B cell (primary cell): ENCODE measurements around the gene DNAJA3. TPM values are rescaled to one million over a fixed set of nuclear protein-coding genes. Genes with fewer than 3 reads are reported as not detected.
A peak's percentile ranks its signal among the peaks of the same experiment; 100 is the strongest.

Experiments
- ATAC-seq: fragments of 200-7000 bp; cut with Tn5 transposase; one replicate; pipeline ENCODE4 v1.10.0; 2021; ENCODE audit warnings: low read depth, mild to moderate bottlenecking, moderate number of reproducible peaks, moderate library complexity
- CTCF ChIA-PET: fragments of 350-600 bp; sonication (Branson Sonifier 250); formaldehyde crosslinking; loops from one replicate; lab custom pipeline; 2021; ENCODE audit warnings: antibody characterized with exemption, inconsistent platforms; lab: Charles Lee
- POLR2A ChIA-PET: fragments of 350-600 bp; sonication (Branson Sonifier 250); formaldehyde crosslinking; loops from one replicate; lab custom pipeline; 2021; ENCODE audit warnings: antibody characterized with exemption; lab: Charles Lee
- DNase-seq: peaks from one replicate; pipeline ENCODE4 v3.0.0; 2013
- H2AFZ ChIP-seq: 2 replicates; pipeline ENCODE4 v1.6.1; 2012; ENCODE audit warnings: mild to moderate bottlenecking, low read depth, low read length; ENCODE audit not compliant: insufficient read depth, poor library complexity, severe bottlenecking
- H3K27ac ChIP-seq, 2 donors: 1 replicate in 1 of 2; 2 replicates in 1 of 2; pipeline ENCODE4 v1.5.1; 2012 to 2013; ENCODE audit warnings: low read length in 2 of 2, mild to moderate bottlenecking in 2 of 2, moderate library complexity in 1 of 2
- H3K27me3 ChIP-seq, 4 experiments: fragments of 200-600 bp in 1 of 4; sonication (generic) in 1 of 4; replicated peaks in 1 of 4; 1 replicate in 2 of 4; 2 replicates in 2 of 4; pipeline versions ENCODE4 v1.6.1 to v1.7.0; 2013 to 2016; ENCODE audit warnings: low read length in 3 of 4, mild to moderate bottlenecking in 2 of 4, mixed read lengths in 1 of 4, moderate library complexity in 1 of 4; ENCODE audit not compliant: insufficient read depth in 4 of 4, control insufficient read depth in 3 of 4; ENCODE audit errors: control extremely low read depth in 1 of 4
- H3K36me3 ChIP-seq, 2 experiments: replicated peaks in 1 of 2; 1 replicate in 1 of 2; 2 replicates in 1 of 2; pipeline versions ENCODE4 v1.6.1 to v1.7.1; 2013; ENCODE audit warnings: low read length in 1 of 2; ENCODE audit not compliant: insufficient read depth in 2 of 2, control insufficient read depth in 1 of 2; ENCODE audit errors: control extremely low read depth in 1 of 2, extremely low read depth in 1 of 2
- H3K4me1 ChIP-seq, 2 donors: fragments of 200-600 bp in 1 of 2; sonication (generic) in 1 of 2; 1 replicate in 1 of 2; 2 replicates in 1 of 2; pipeline versions ENCODE4 v1.5.1 to v1.6.1; 2013 to 2017; ENCODE audit warnings: low read length in 2 of 2; ENCODE audit not compliant: control insufficient read depth in 2 of 2, insufficient read depth in 2 of 2
- H3K4me2 ChIP-seq: replicated peaks from 2 replicates; pipeline ENCODE3; 2012; ENCODE audit warnings: mild to moderate bottlenecking, low read depth, low read length; ENCODE audit not compliant: poor library complexity, severe bottlenecking
- H3K4me3 ChIP-seq, 5 experiments: fragments of 200-600 bp in 1 of 5; sonication (generic) in 1 of 5; 1 replicate in 3 of 5; 2 replicates in 2 of 5; pipeline versions ENCODE4 v1.5.1 to v1.7.0; 2011 to 2016; ENCODE audit warnings: low read length in 4 of 5, mild to moderate bottlenecking in 4 of 5, low read depth in 2 of 5, control low read depth in 1 of 5, moderate library complexity in 1 of 5; ENCODE audit not compliant: insufficient read depth in 1 of 5; ENCODE audit errors: control extremely low read depth in 1 of 5, extremely low read depth in 1 of 5
- H3K79me2 ChIP-seq: fragments of 200-600 bp; sonication (generic); one replicate; pipeline ENCODE4 v1.6.0; 2016; ENCODE audit warnings: low read length; ENCODE audit not compliant: control insufficient read depth, insufficient read depth
- H3K9ac ChIP-seq: fragments of 200-600 bp; sonication (generic); 2 replicates; pipeline ENCODE4 v1.6.1; 2017; ENCODE audit warnings: mild to moderate bottlenecking, low read length, moderate library complexity
- H3K9me3 ChIP-seq, 3 donors: one replicate each; pipeline versions ENCODE4 v1.6.1 to v1.7.1; 2013; ENCODE audit warnings: low read length in 2 of 3; ENCODE audit not compliant: control insufficient read depth in 2 of 3, insufficient read depth in 1 of 3; ENCODE audit errors: control extremely low read depth in 1 of 3
- H4K20me1 ChIP-seq: 2 replicates; pipeline ENCODE4 v1.6.0; 2012; ENCODE audit warnings: mild to moderate bottlenecking, low read length; ENCODE audit not compliant: insufficient read depth, control insufficient read depth, poor library complexity, severe bottlenecking
- H3K27ac Mint-ChIP-seq: one replicate; pipeline ENCODE4 v1.8.0; 2021; ENCODE audit warnings: mixed read lengths
- H3K27me3 Mint-ChIP-seq: one replicate; pipeline ENCODE4 v1.8.0; 2021; ENCODE audit warnings: mixed read lengths
- H3K4me1 Mint-ChIP-seq: one replicate; pipeline ENCODE4 v1.8.0; 2021; ENCODE audit warnings: mixed read lengths
- H3K4me3 Mint-ChIP-seq: one replicate; pipeline ENCODE4 v1.8.0; 2021; ENCODE audit warnings: mixed read lengths
- H3K9me3 Mint-ChIP-seq: one replicate; pipeline ENCODE4 v1.8.0; 2022; ENCODE audit warnings: mixed read lengths; ENCODE audit not compliant: insufficient read depth
- EZH2 ChIP-seq: IDR thresholded peaks from 2 replicates; pipeline ENCODE4 v1.6.1; 2012; ENCODE audit warnings: borderline replicate concordance, low read depth, mild to moderate bottlenecking, moderate library complexity, low read length; ENCODE audit not compliant: insufficient read depth, poor library complexity, severe bottlenecking
- WGBS: methylation state at CpG from one replicate; pipeline ENCODE4 v1.1.5; 2013; ENCODE audit warnings: missing lambda C conversion rate; ENCODE audit not compliant: insufficient coverage; 5-methylcytosine and 5-hydroxymethylcytosine counted together
- intact Hi-C: fragments of 100-400 bp; cut with micrococcal nuclease; formaldehyde crosslinking; loops from one replicate; pipeline ENCODE4 v1.10.0; 2022
- polyA plus RNA-seq: library from polyadenylated mRNA; depleted of rRNA; stranded (reverse); fragments of >200 nt; gene quantifications from 2 replicates; pipeline ENCODE4 v1.2.3, GENCODE V29; 2012
- total RNA-seq, 2 donors: library from RNA; stranded (reverse); fragments of 120-200 nt in 1 of 2; gene quantifications; 1 replicate in 1 of 2; 2 replicates in 1 of 2; pipeline versions ENCODE4 v1.2.3 to v1.2.4, GENCODE V29; 2013 to 2022
- TF ChIP-seq, protein P1 (sequence below): fragments of 200-600 bp; IDR thresholded peaks from one replicate; pipeline ENCODE4 v1.8.0; 2022; ENCODE audit warnings: antibody characterized with exemption, mild to moderate bottlenecking

Gene DNAJA3
- total and polyA plus RNA-seq, 2 donors (not counting 1 experiment from before 2014, with no cell fraction given) = 59.3 to 67.7 TPM

DNA sequence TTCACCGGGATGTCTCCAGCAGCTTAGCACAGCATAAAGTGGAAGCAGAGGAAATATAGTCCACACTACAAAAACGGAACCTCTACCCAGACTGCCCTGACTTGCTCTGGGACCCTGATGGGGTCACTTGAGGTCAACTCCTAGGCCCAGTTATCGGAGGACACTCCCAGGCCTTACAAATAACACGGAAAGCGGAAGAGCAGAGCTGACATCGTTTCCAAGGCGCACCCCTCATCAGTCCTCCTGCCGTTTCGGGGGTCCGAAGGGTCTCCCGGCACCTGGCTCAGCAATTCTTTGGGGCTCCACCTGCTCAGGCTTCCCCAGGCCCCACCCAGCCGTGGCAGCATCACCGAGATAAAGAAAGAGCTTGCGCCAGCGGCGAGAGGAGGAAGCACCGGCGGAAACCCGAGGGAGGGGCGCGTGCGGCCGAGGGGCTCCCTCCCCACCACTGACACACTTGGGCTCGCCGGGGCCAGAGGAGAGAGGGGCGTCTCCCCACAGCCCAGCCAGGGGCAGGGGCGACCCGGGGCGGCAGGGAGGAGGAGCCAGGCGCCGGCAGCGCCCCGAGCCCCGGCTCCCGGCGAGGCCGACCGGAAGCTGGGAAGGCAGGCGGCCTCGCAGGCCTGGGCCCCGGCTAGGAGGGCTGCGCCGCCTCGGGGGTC lies 10.0 kb upstream of the DNAJA3 start:
- H3K4me1 ChIP-seq = peaks cover 24 to 35% of the 10 kb centered on the region in 2 donors
- H3K27me3 Mint-ChIP-seq = no peaks in the 10 kb centered on the region
- WGBS = under 1% methylated on average over 39 of the region's 44 CpGs

DNA sequence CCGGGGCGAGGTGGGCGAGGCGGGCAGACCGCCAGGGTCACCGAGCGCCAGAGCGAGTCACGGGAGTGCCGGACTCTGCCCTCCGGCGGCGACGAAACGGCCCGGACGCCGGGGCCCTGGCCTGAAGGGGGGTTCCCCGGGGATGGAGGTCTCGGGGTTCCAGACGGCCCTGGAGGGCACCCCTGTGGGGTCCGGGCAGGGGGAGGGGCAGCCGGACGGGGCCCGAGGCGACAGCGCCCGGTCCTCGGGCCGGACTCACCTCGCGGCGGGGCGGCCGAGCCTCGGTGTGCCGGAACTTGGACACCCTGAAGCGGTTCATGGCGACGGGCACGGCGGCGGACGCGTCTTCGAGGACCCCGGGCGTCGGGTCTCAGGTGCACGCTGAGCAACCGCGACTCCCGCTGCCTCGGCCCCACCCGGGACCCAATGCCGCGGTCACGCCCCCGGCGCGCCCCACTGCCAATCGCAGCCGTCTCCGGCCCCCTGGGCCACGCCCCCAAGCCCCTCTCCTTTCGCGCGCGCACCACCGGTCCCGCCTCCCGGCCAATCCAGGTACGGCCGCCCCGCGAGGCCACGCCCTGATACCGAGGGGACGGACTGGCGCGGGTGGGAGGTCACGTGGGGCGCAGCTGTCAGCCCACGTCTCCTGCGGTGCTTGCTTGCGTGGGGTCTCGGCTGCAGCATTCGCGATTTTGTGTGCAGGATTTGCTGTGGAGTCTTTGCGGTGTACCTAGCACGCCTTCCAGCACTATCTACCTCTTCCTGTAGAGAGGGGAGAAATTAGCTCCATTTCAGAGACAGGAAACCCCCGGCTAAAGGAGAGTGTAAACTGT lies 9.3 kb upstream of the DNAJA3 start, which contains the start of gene CORO7:
CORO7 (minus strand) TSS at position 397 of the 833 bp plus-strand sequence; CDS start at position 319, 78 bp downstream.
- ATAC-seq (peak; percentile 90), DNase-seq (peak; percentile 99)
- peak within 1 kb of the TSS; percentile 62 to 94 (median 78) for H3K4me3 ChIP-seq
- peaks cover 45% of the 10 kb centered on the region for H3K79me2 ChIP-seq
- Mint-ChIP-seq H3K27ac (peak within 1 kb of the TSS; percentile 95), H3K4me3 (peak within 1 kb of the TSS; percentile 96), H3K4me1 (peaks cover 31% of the 10 kb centered on the region), H3K9me3 (no peaks in the 10 kb centered on the region), H3K27me3 (no peaks in the 10 kb centered on the region)
- under 1% methylated on average over 88 of the region's 92 CpGs for WGBS
- peak within 1 kb of the TSS; percentile 95 for H3K9ac ChIP-seq
- intact Hi-C loops = loop anchor here (1.0 to 5.0 kb wide), 8 partner anchors 9 to 699 kb away; partner anchors contain the start of genes DNAJA3, MGRN1, PAM16 and TFAP4
- no peaks in the 10 kb centered on the region for H3K9me3 ChIP-seq
- TF ChIP-seq, protein P1, sequence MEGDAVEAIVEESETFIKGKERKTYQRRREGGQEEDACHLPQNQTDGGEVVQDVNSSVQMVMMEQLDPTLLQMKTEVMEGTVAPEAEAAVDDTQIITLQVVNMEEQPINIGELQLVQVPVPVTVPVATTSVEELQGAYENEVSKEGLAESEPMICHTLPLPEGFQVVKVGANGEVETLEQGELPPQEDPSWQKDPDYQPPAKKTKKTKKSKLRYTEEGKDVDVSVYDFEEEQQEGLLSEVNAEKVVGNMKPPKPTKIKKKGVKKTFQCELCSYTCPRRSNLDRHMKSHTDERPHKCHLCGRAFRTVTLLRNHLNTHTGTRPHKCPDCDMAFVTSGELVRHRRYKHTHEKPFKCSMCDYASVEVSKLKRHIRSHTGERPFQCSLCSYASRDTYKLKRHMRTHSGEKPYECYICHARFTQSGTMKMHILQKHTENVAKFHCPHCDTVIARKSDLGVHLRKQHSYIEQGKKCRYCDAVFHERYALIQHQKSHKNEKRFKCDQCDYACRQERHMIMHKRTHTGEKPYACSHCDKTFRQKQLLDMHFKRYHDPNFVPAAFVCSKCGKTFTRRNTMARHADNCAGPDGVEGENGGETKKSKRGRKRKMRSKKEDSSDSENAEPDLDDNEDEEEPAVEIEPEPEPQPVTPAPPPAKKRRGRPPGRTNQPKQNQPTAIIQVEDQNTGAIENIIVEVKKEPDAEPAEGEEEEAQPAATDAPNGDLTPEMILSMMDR = no peak
- no peak for TF ChIP-seq EZH2
- H3K27ac ChIP-seq = peak within 1 kb of the TSS; percentile 91 to 95
- ChIA-PET POLR2A (interaction anchor here (0.6 to 1.2 kb wide), 7 partner anchors 13 to 213 kb away, joined by 3 to 5 read pairs (median 4); partner anchors contain the start of gene HMOX2), CTCF (interaction anchor here (0.8 to 10.7 kb wide), 9 partner anchors 14 to 200 kb away, joined by 3 to 108 read pairs (median 4); no protein-coding TSS in a partner anchor)
- peak within 1 kb of the TSS; percentile 60 for H2AFZ ChIP-seq
- peaks cover 0 to 19% of the 10 kb centered on the region in 2 experiments for H3K36me3 ChIP-seq
- H3K27me3 ChIP-seq = no peaks in the 10 kb centered on the region
- peaks cover 24 to 35% of the 10 kb centered on the region in 2 donors for H3K4me1 ChIP-seq
- H4K20me1 ChIP-seq = peaks cover 44% of the 10 kb centered on the region
- peak within 1 kb of the TSS; percentile 78 for H3K4me2 ChIP-seq

More for the DNA sequence above, 10.0 kb upstream of the DNAJA3 start:
- intact Hi-C loops = loop anchor here (1.0 to 5.0 kb wide), 9 partner anchors 10 to 698 kb away; partner anchors contain the start of genes DNAJA3, HMOX2, MGRN1 and PAM16
- Mint-ChIP-seq H3K27ac (peak overlapping the region; percentile 95), H3K4me3 (peak overlapping the region; percentile 96), H3K4me1 (peaks cover 31% of the 10 kb centered on the region), H3K9me3 (no peaks in the 10 kb centered on the region)
- H4K20me1 ChIP-seq = peaks cover 51% of the 10 kb centered on the region
- H3K36me3 ChIP-seq = peaks cover 0 to 27% of the 10 kb centered on the region in 2 experiments
- H3K4me3 ChIP-seq = peak overlapping the region; percentile 62 to 94 (median 78)
- peak overlapping the region; percentile 95 for H3K9ac ChIP-seq
- DNase-seq = peak; percentile 84
- peak overlapping the region; percentile 43 for H2AFZ ChIP-seq
- POLR2A ChIA-PET = interaction anchor here (0.6 to 1.2 kb wide), 6 partner anchors 13 to 142 kb away, joined by 3 to 4 read pairs (median 4); partner anchors contain the start of gene TFAP4
- no peak for TF ChIP-seq EZH2
- peak; percentile 21 for ATAC-seq
- no peaks in the 10 kb centered on the region for H3K27me3 ChIP-seq
- CTCF ChIA-PET = interaction anchor here (0.8 to 10.7 kb wide), 6 partner anchors 13 to 201 kb away, joined by 3 to 108 read pairs (median 6); no protein-coding TSS in a partner anchor
- peak overlapping the region; percentile 91 to 95 for H3K27ac ChIP-seq
- peak overlapping the region; percentile 78 for H3K4me2 ChIP-seq
- H3K9me3 ChIP-seq = no peaks in the 10 kb centered on the region
- peaks cover 51% of the 10 kb centered on the region for H3K79me2 ChIP-seq
